Neuronal stem cell (in vitro differentiated cells): ENCODE results near the gene TMED9.
A peak's percentile ranks its signal among the peaks of the same experiment; 100 is the strongest.

Experiments
- DNase-seq: peaks from one replicate; pipeline ENCODE4 v3.0.0-alpha.2; 2013; ENCODE audit warnings: low spot score
- H2AFZ ChIP-seq: one replicate; pipeline ENCODE4 v1.6.1; 2013; ENCODE audit warnings: mild to moderate bottlenecking, low read length, inconsistent platforms
- H2AK5ac ChIP-seq: 2 replicates; pipeline ENCODE4 v1.6.1; 2013; ENCODE audit warnings: low read depth, mild to moderate bottlenecking, inconsistent platforms, low read length, moderate library complexity, mixed read lengths
- H2BK120ac ChIP-seq: 2 replicates; pipeline ENCODE4 v1.6.1; 2013; ENCODE audit warnings: low read depth, mild to moderate bottlenecking, inconsistent platforms, low read length, moderate library complexity, mixed read lengths
- H2BK12ac ChIP-seq: one replicate; pipeline ENCODE4 v1.6.1; 2013; ENCODE audit warnings: low read length, inconsistent platforms
- H2BK15ac ChIP-seq: 2 replicates; pipeline ENCODE4 v1.6.1; 2013; ENCODE audit warnings: mild to moderate bottlenecking, low read length, inconsistent platforms, mixed read lengths
- H2BK5ac ChIP-seq: one replicate; pipeline ENCODE4 v1.6.1; 2013; ENCODE audit warnings: inconsistent platforms, mild to moderate bottlenecking, low read length, moderate library complexity
- H3K14ac ChIP-seq: one replicate; pipeline ENCODE4 v1.6.1; 2013; ENCODE audit warnings: low read length, inconsistent platforms
- H3K18ac ChIP-seq: 2 replicates; pipeline ENCODE4 v1.6.1; 2013; ENCODE audit warnings: low read length, inconsistent platforms
- H3K23ac ChIP-seq: 2 replicates; pipeline ENCODE4 v1.6.1; 2013; ENCODE audit warnings: low read depth, mild to moderate bottlenecking, mixed read lengths, low read length, inconsistent platforms; ENCODE audit not compliant: poor library complexity
- H3K27ac ChIP-seq: replicated peaks from 3 replicates; pipeline ENCODE4 v1.5.1; 2013; ENCODE audit warnings: low read length, inconsistent platforms
- H3K27me3 ChIP-seq, 3 experiments: 2 replicates each; pipeline ENCODE4 v1.6.1; 2013; ENCODE audit warnings: low read length in 3 of 3, mild to moderate bottlenecking in 2 of 3, inconsistent platforms in 1 of 3, low read depth in 1 of 3, mixed read lengths in 1 of 3, moderate library complexity in 1 of 3; ENCODE audit not compliant: control insufficient read depth in 3 of 3, insufficient read depth in 3 of 3
- H3K36me3 ChIP-seq, 2 donors: replicated peaks in 1 of 2; 2 replicates each; pipeline ENCODE4 v1.6.1; 2013; ENCODE audit warnings: low read length in 2 of 2; ENCODE audit not compliant: control insufficient read depth in 2 of 2, insufficient read depth in 2 of 2
- H3K4ac ChIP-seq: 2 replicates; pipeline ENCODE4 v1.6.1; 2013; ENCODE audit warnings: inconsistent platforms, mild to moderate bottlenecking, low read length, moderate library complexity
- H3K4me1 ChIP-seq, 2 donors: 1 replicate in 1 of 2; 2 replicates in 1 of 2; pipeline ENCODE4 v1.6.1; 2013; ENCODE audit warnings: low read length in 2 of 2, low read depth in 1 of 2; ENCODE audit not compliant: control insufficient read depth in 2 of 2, insufficient read depth in 1 of 2
- H3K4me2 ChIP-seq: one replicate; pipeline ENCODE4 v1.6.1; 2013; ENCODE audit warnings: mild to moderate bottlenecking, low read length, inconsistent platforms; ENCODE audit not compliant: insufficient read depth, poor library complexity, severe bottlenecking
- H3K4me3 ChIP-seq, 2 donors: 2 replicates each; pipeline ENCODE4 v1.5.1; 2013; ENCODE audit warnings: low read length in 2 of 2, mild to moderate bottlenecking in 2 of 2, inconsistent platforms in 1 of 2, moderate library complexity in 1 of 2
- H3K79me1 ChIP-seq: one replicate; pipeline ENCODE4 v1.6.1; 2013; ENCODE audit warnings: low read depth, mild to moderate bottlenecking, inconsistent platforms, low read length, moderate library complexity
- H3K9ac ChIP-seq: one replicate; pipeline ENCODE4 v1.6.1; 2013; ENCODE audit warnings: mild to moderate bottlenecking, low read depth, low read length, inconsistent platforms; ENCODE audit not compliant: poor library complexity
- H3K9me3 ChIP-seq, 2 donors: replicated peaks in 1 of 2; 2 replicates each; pipeline versions ENCODE3 to v1.6.1; 2013; ENCODE audit warnings: low read length in 2 of 2, mild to moderate bottlenecking in 2 of 2, inconsistent platforms in 1 of 2, low read depth in 1 of 2, mixed read lengths in 1 of 2, moderate library complexity in 1 of 2; ENCODE audit not compliant: control insufficient read depth in 2 of 2, insufficient read depth in 1 of 2
- H4K8ac ChIP-seq: one replicate; pipeline ENCODE4 v1.6.1; 2013; ENCODE audit warnings: low read depth, mild to moderate bottlenecking, inconsistent platforms, low read length, moderate library complexity
- H4K91ac ChIP-seq: one replicate; pipeline ENCODE4 v1.6.1; 2013; ENCODE audit warnings: low read length, low read depth, mild to moderate bottlenecking, inconsistent platforms; ENCODE audit not compliant: poor library complexity
- WGBS, 2 donors: extraction: QIAGEN DNeasy Blood & Tissue Kit; methylation state at CpG; one replicate each; pipeline ENCODE4 v1.1.7; 2013; ENCODE audit warnings: missing lambda C conversion rate in 2 of 2, mixed read lengths in 1 of 2; ENCODE audit not compliant: insufficient read length in 2 of 2, insufficient replicate concordance in 1 of 2; ENCODE audit errors: extremely low coverage in 2 of 2; 5-methylcytosine and 5-hydroxymethylcytosine counted together

TMED9 gene

GRCh38 chr5:177609076-177610059 lies 17.4 kb downstream of the TMED9 start:
- peak overlapping the region; percentile 50 for H2AK5ac ChIP-seq
- H3K23ac ChIP-seq: peak overlapping the region; percentile 76
- no peak overlapping the region for H2BK15ac ChIP-seq
- H3K27ac ChIP-seq: no peak overlapping the region
- H4K91ac ChIP-seq: no peak overlapping the region
- H3K18ac ChIP-seq: no peak overlapping the region
- H3K27me3 ChIP-seq: no peaks in the 10 kb centered on the region
- peak overlapping the region in 1 of 2 donors; percentile 26 for H3K4me3 ChIP-seq
- no peak for DNase-seq
- no peak overlapping the region for H2BK120ac ChIP-seq
- no peak overlapping the region for H3K14ac ChIP-seq
- peaks cover 25 to 61% of the 10 kb centered on the region in 2 donors for H3K36me3 ChIP-seq
- no peak overlapping the region for H4K8ac ChIP-seq
- H3K4me1 ChIP-seq: peaks cover 8 to 12% of the 10 kb centered on the region in 2 donors
- H3K4ac ChIP-seq: no peak overlapping the region
- peaks cover 0 to 5% of the 10 kb centered on the region in 2 donors for H3K9me3 ChIP-seq
- WGBS, 2 donors: no CpG with 5 or more reads among the region's 21 CpGs
- no peaks in the 10 kb centered on the region for H3K79me1 ChIP-seq
- no peak overlapping the region for H3K9ac ChIP-seq
- H2BK5ac ChIP-seq: no peak overlapping the region
- no peak overlapping the region for H2AFZ ChIP-seq
- H3K4me2 ChIP-seq: no peak overlapping the region
- H2BK12ac ChIP-seq: no peak overlapping the region

- H2BK120ac ChIP-seq: no peak overlapping the region
- no peak overlapping the region for H3K14ac ChIP-seq
- no peak overlapping the region for H2BK15ac ChIP-seq
- H3K4me1 ChIP-seq: peaks cover 8 to 12% of the 10 kb centered on the region in 2 donors
- H2BK5ac ChIP-seq: no peak overlapping the region
- no peak overlapping the region for H3K27ac ChIP-seq
- H3K79me1 ChIP-seq: no peaks in the 10 kb centered on the region
- peaks cover 0 to 5% of the 10 kb centered on the region in 2 donors for H3K9me3 ChIP-seq
- DNase-seq: no peak
- no peaks in the 10 kb centered on the region for H3K27me3 ChIP-seq
- H4K8ac ChIP-seq: no peak overlapping the region
- H3K4me3 ChIP-seq: peak overlapping the region in 1 of 2 donors; percentile 56
- H3K36me3 ChIP-seq: peaks cover 23 to 60% of the 10 kb centered on the region in 2 donors
- H3K4me2 ChIP-seq: no peak overlapping the region
- no peak overlapping the region for H2BK12ac ChIP-seq
- H3K18ac ChIP-seq: no peak overlapping the region
- H3K23ac ChIP-seq: no peak overlapping the region
- H4K91ac ChIP-seq: no peak overlapping the region
- H3K4ac ChIP-seq: no peak overlapping the region
- no CpG with 5 or more reads among the region's 13 CpGs for WGBS, 2 donors
- H2AFZ ChIP-seq: no peak overlapping the region
- H2AK5ac ChIP-seq: no peak overlapping the region
- H3K9ac ChIP-seq: no peak overlapping the region
These were observed 18.2 kb downstream of the TMED9 start for GRCh38 chr5:177610131-177610769.

GRCh38 chr5:177610770-177611445 lies 18.9 kb downstream of the TMED9 start:
- Histone ChIP-seq H3K14ac (no peak overlapping the region), H4K8ac (no peak overlapping the region), H3K18ac (no peak overlapping the region), H3K4ac (no peak overlapping the region), H3K9ac (no peak overlapping the region), H3K4me3 (peak overlapping the region in 1 of 2 donors; percentile 38), H3K36me3 (peaks cover 17 to 61% of the 10 kb centered on the region in 2 donors), H3K27me3 (no peaks in the 10 kb centered on the region), H2BK12ac (no peak overlapping the region), H3K4me2 (no peak overlapping the region), H2BK15ac (no peak overlapping the region), H3K79me1 (no peaks in the 10 kb centered on the region), H4K91ac (no peak overlapping the region), H2AK5ac (no peak overlapping the region), H3K9me3 (peaks cover 0 to 5% of the 10 kb centered on the region in 2 donors), H2BK120ac (no peak overlapping the region), H2AFZ (no peak overlapping the region), H3K23ac (no peak overlapping the region), H3K27ac (no peak overlapping the region), H2BK5ac (no peak overlapping the region), H3K4me1 (peaks cover 8 to 12% of the 10 kb centered on the region in 2 donors)
- DNase-seq: no peak
- no CpG with 5 or more reads among the region's 4 CpGs for WGBS, 2 donors
